GDM1 (cell line): Measurements from ENCODE around the gene ZNF592.

Experiments
- DNase-seq: peaks from one replicate; lab custom pipeline; 2025; lab: John Stamatoyannopoulos, UW

Gene ZNF592

DNA sequence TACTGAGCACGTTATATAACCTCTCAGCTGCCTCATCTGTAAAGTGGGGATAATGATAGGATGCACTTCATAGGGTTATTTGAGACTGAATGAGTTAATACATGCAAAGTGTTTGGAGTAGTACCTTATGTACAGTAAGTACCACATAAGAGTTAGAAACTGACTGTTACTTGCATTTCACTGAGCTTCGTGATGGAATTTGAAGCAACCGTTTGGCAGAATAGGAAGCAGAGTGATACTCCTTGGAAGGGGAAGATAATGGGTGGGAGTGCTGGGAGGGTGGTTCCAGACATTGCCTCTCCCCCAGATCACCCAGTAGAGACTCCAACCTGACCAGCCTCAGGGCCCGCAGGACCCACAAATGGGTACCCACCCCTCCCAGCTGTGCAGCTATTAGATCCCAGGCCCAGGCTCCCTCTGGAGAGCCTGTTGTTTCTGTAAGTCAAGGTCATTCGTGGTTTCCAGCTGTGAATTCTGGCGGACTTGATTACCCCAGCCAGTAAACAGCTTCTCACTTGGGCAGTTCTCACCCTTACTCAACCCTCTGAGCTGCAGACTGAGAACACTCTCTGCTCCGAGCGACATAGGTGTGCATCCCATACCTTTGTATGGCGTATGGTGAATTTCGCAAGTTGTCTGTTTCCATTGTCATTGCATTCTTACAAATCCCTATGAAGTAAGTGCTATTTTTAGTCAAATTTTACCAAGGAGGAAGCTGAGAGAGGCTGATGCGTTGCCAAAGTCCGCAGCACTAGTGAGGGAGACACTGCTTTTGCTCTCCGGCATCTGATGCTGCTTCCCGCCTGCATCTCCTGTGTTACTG lies 79.9 kb downstream of the ZNF592 start:
- DNase-seq: no peak

- DNase-seq: no peak
These were observed 81.0 kb downstream of the ZNF592 start for GRCh38 chr15:84829428-84829827.

DNA sequence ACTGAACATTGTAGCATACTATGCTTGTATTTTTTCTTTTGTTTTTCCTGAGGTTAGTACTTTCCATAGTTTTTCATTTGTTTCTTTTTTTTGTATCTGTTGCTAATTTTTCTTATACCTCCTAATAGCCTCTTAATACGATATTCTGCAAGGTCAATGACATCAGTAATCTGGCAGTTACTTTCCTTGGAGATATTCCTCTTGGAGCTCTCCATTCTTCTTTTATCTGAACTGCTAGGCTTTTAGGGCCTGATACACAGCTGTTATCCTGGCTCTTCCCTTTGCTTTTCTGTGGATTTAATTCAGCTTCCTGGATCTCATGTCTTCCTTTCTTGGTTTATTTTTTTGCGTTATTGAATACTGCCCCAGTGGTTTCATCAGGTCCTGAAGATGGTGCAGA lies 81.6 kb downstream of the ZNF592 start:
- DNase-seq: no peak

- DNase-seq: no peak
These were observed 82.6 kb downstream of the ZNF592 start for GRCh38 chr15:84831028-84831427.

GRCh38 chr15:84831613-84832012 lies 83.2 kb downstream of the ZNF592 start:
- DNase-seq: no peak

DNA sequence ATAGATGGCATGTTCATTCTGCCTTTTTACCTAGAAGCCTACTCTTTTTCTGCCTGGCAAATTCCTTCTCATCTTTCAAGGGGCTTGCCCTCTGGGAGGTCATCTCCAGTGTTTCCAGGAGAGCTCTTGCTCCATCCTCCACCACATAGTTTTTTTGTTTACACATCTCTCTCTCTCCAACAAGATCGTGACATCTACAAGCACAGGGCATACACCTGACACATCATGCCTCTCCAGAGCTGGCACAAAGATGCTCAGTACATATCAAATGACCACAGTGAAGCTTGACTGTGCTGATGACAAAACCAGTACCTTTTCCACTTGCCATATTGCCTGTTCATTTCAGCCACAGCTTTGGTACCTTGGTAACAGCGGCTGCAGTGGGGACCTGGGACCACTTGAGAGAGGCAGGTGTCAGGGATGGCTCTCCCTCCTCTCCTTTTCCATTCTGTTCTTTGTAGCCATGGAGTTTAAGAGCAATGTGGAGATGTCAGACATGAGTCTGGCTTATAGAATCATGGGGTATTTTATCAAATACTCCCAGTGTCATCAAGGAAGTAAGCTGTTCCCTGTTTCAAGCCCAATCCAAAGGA lies 84.2 kb downstream of the ZNF592 start:
- no peak for DNase-seq

- DNase-seq: no peak
These were observed 85.2 kb downstream of the ZNF592 start for GRCh38 chr15:84833447-84834228.

GRCh38 chr15:84834229-84834955 lies 86.0 kb downstream of the ZNF592 start:
- no peak for DNase-seq

DNA sequence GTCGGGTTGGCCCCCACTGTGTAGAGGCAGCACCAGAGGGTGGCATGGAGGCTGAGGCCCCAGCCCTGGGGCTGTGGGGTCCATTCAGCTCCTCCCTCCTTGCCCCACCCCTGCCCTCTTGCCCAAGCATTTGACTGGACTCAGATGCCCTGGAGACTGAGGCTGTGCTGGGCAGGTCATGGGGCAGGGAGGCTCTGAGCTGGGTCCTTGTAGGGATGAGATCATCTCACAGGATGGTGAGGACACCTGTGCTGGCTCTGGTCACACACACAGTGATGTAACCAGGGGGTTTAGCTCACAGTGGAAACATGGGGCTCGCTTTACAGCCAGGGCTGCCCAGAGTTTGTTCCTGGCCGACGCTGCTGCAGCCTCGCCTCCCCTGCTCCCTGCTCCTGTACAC lies 86.6 kb downstream of the ZNF592 start:
- no peak for DNase-seq

DNA sequence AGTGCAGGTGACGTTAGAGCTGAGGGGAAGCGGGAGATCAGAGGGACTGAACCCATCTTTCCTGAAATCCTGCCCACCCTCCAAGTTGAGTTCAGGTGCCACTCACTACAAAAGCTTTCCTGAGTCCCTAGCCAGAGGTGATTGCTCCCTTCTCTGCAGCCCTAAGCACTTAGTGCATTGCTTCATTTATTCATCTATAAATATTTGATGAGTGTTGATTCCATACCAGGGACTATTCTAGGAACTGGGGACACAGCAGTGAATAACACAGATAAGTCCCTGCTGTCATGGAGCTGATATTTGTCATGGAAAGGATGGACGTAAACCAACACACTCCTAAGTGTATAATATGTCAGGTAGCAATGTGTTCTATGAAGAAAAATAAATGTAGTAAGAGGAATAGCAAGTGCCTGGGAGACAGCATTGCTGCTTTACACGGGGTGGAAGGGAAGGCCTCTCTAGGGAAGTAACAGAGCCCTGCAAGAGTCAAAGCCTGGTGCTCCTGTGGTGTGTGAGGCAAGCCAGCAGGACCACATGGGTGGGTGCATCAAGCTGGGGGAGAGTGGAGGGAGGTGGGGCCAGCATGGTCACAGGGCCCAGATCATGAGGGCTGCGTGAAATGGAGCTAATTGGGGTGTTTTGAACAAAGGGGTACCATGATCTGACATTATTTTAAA lies 87.4 kb downstream of the ZNF592 start:
- no peak for DNase-seq

- DNase-seq: no peak
These were observed 88.5 kb downstream of the ZNF592 start for GRCh38 chr15:84836844-84837243.

- DNase-seq: no peak
These were observed 91.3 kb downstream of the ZNF592 start for GRCh38 chr15:84839714-84840113.

DNA sequence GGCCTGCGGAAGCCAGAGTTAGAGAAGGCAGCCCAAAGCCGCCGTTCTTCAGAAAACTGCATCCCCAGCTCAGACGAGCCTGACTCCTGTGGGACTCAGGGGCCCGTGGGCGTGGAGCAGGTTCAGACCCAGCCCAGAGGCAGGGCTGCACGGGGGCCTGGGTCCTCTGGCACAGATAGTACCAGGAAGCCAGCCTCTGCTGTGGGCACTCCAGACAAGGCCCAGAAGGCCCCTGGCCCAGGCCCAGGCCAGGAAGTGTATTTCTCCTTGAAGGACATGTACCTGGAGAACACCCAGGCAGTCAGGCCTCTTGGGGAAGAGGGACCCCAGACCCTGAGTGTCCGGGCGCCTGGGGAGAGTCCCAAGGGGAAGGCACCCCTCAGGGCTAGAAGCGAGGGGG lies 91.9 kb downstream of the ZNF592 start:
- DNase-seq: no peak

DNA sequence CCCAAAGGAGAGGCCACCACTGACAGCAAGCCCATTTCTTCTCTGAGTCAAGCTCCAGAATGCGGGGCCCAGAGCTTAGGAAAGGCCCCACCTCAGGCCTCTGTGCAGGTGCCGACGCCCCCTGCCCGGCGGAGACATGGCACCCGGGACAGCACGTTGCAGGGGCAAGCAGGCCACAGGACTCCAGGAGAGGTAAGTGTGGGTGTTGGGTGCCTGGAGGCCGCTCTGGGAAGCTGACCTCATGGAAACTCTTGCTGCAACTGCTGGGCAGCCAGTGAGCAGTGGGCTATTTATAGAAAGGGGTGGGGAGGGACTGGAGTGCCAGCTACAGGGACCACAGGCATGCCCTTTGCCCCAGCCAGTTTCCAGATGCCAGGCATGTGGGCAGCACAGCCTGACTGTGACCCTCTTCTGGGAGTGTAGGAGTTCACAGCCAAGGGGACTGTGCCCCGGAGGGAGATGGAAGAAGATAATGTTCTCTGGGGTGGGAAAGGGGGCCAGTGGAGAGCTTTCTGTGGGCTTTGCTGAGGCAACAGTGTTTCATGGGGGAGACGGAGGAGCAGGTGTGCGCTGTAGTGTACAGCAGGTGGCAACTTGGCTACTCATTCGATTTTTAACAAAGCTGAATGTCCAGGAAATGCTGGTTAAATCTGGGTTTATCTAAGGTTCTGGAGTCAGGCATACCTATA lies 92.5 kb downstream of the ZNF592 start:
- no peak for DNase-seq

GRCh38 chr15:84842781-84843180 lies 94.4 kb downstream of the ZNF592 start:
- no peak for DNase-seq

DNA sequence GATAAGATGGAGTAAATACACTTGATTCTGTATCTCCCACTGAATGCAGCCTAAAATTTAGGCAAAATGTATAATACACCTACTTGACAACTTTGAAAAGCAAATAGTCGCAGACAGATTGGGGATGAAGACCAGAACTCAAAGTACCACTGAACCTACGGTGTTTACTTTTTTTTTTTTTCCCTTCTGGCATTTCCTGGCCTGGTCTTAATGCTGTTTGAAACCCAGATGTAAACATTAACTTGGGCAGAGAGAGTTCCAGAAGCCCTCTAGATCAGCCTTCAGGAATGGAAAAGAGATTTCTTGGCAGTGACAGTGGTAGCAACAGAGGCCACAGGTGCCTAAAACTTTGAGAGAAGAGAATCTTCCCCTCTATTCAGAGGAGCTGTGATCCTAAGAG lies 96.6 kb downstream of the ZNF592 start:
- DNase-seq: no peak

GRCh38 chr15:84845631-84846030 lies 97.2 kb downstream of the ZNF592 start:
- DNase-seq: peak; percentile 35

DNA sequence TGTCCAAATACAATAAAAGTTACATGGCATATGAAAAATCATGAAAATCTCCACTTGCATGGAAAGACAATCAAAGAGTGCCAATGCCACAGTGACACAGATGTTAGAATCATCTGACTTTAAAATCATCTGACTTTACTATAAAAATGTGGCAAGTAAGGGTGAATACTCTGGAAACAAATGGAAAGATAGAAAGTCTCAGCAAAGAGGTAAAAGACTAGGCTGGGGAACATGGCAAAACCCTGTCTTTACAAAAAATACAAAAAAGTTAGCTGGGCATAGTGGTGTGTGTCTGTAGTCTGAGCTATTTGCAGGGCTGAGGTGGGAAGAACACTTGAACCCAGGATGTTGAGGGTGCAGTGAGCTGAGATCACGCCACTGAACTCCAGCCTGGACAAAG lies 97.9 kb downstream of the ZNF592 start:
- DNase-seq: no peak

DNA sequence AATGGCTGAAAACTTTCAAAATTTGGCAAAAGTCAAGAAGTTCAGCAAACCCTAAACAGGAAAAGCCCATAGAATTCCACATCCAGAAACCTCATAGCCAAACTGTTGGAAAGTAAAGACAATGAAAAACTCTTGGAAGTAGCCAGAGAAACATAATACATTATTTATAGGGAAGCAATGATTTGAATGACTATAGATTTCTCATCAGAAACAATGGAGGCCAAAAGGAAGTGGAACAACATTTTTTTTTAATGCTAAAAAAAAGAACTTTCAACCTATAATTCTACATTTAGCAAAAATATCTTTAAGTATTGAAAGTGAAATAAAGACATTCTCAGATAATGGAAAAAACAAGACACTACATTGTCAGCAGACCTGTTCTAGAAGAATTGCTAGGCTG lies 99.0 kb downstream of the ZNF592 start:
- no peak for DNase-seq

DNA sequence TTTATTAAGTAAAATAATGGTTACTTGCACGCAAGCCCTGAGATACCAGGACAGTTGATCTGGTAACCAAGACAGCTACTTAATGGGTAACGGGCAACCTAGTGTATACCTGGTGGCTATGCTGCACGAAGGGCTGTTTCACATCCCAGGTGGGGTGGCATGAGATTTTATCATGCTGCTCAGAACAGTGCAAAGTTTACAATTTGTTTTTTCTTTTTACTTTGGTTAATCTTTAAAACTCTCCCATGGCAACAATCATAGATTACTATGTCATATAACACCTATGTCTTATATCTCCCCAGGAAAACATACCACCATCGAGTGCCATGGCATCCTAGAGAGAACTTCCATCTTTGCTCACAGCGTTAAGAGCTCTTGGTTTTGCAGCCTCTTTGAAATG lies 103.8 kb downstream of the ZNF592 start:
- DNase-seq: no peak

GRCh38 chr15:84855136-84855535 lies 106.7 kb downstream of the ZNF592 start:
- no peak for DNase-seq
